SKM-1 treated with dmso at 0.1 percent for 144 hours (cell line): ENCODE data around the gene PCDHB2.
"Not testable (repeated sequence)": the region's sequence is repeated elsewhere in the genome, so short reads cannot be mapped to it uniquely, and the experiment has no call there.

Experiments
- DNase-seq: peaks from one replicate; lab custom pipeline; 2025; ENCODE audit not compliant: unreplicated experiment; lab: John Stamatoyannopoulos, UW

PCDHB2 gene

DNA sequence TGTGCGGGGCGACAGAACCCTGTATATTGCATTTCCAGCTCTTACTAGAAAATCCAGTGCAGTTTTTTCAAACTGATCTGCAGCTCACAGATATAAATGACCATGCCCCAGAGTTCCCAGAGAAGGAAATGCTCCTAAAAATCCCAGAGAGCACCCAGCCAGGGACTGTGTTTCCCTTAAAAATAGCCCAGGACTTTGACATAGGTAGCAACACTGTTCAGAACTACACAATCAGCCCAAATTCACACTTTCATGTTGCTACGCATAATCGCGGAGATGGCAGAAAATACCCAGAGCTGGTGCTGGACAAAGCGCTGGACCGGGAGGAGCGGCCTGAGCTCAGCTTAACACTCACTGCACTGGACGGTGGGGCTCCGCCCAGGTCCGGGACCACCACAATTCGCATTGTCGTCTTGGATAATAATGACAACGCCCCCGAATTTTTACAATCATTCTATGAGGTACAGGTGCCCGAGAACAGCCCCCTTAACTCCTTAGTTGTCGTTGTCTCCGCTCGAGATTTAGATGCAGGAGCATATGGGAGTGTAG is 41.4 kb downstream of the PCDHB2 start:
- no peak for DNase-seq

DNA sequence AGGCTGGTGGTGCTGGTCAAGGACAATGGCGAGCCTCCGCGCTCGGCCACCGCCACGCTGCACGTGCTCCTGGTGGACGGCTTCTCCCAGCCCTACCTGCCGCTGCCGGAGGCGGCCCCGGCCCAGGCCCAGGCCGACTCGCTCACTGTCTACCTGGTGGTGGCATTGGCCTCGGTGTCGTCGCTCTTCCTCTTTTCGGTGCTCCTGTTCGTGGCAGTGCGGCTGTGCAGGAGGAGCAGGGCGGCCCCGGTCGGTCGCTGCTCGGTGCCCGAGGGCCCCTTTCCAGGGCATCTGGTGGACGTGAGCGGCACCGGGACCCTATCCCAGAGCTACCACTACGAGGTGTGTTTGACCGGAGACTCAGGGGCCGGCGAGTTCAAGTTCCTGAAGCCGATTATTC is 42.9 kb downstream of the PCDHB2 start:
- DNase-seq, result not testable (repeated sequence)
